Measurements from ENCODE around the gene TMPRSS6.

TMPRSS6 gene

GRCh38 chr22:37027556-37027955 is 82.0 kb downstream of the TMPRSS6 start:
- Histone ChIP-seq H3K4me1 (no peaks in the 10 kb centered on the region), H3K9me3 (no peaks in the 10 kb centered on the region), H3K36me3 (peaks cover 62% of the 10 kb centered on the region), H3K4me3 (ENCODE audit: low read depth, low read length) (no peak overlapping the region), H3K27me3 (no peaks in the 10 kb centered on the region)
- DNase-seq = no peak
- no peak for TF ChIP-seq CTCF (IDR thresholded peaks at IDR 0.05; ENCODE audit: low read depth, low read length)

- Histone ChIP-seq H3K4me3 (ENCODE audit: low read depth, low read length) (no peak overlapping the region), H3K4me1 (no peaks in the 10 kb centered on the region), H3K27me3 (no peaks in the 10 kb centered on the region), H3K9me3 (no peaks in the 10 kb centered on the region), H3K36me3 (peaks cover 64% of the 10 kb centered on the region)
- no peak for TF ChIP-seq CTCF (IDR thresholded peaks at IDR 0.05; ENCODE audit: low read depth, low read length)
- no peak for DNase-seq
Measured at GRCh38 chr22:37026325-37026724, 83.2 kb downstream of the TMPRSS6 start.

- H3K4me3 ChIP-seq (ENCODE audit: low read depth, low read length) = no peak overlapping the region
- H3K4me1 ChIP-seq = no peaks in the 10 kb centered on the region
- peaks cover 64% of the 10 kb centered on the region for H3K36me3 ChIP-seq
Measured at GRCh38 chr22:37025500-37026070, 83.9 kb downstream of the TMPRSS6 start.

GRCh38 chr22:37024339-37025157 is 85.0 kb downstream of the TMPRSS6 start:
- H3K9me3 ChIP-seq = no peaks in the 10 kb centered on the region

More at GRCh38 chr22:37025500-37026070, 83.9 kb downstream of the TMPRSS6 start:
- no peak for TF ChIP-seq CTCF (IDR thresholded peaks at IDR 0.05; ENCODE audit: low read depth, low read length)
- no peak for DNase-seq
- Histone ChIP-seq H3K27me3 (no peaks in the 10 kb centered on the region), H3K9me3 (no peaks in the 10 kb centered on the region)

GRCh38 chr22:37023743-37024338 is 85.7 kb downstream of the TMPRSS6 start:
- H3K27me3 ChIP-seq = no peaks in the 10 kb centered on the region
- H3K36me3 ChIP-seq = peaks cover 54% of the 10 kb centered on the region
- TF ChIP-seq CTCF (IDR thresholded peaks at IDR 0.05; ENCODE audit: low read depth, low read length) = no peak
- H3K4me1 ChIP-seq = no peaks in the 10 kb centered on the region
- H3K4me3 ChIP-seq (ENCODE audit: low read depth, low read length) = no peak overlapping the region
- H3K9me3 ChIP-seq = no peaks in the 10 kb centered on the region
- no peak for DNase-seq

More at GRCh38 chr22:37024339-37025157, 85.0 kb downstream of the TMPRSS6 start:
- H3K4me1 ChIP-seq = no peaks in the 10 kb centered on the region
- no peaks in the 10 kb centered on the region for H3K27me3 ChIP-seq
- H3K4me3 ChIP-seq (ENCODE audit: low read depth, low read length) = no peak overlapping the region
- DNase-seq = no peak
- TF ChIP-seq CTCF (IDR thresholded peaks at IDR 0.05; ENCODE audit: low read depth, low read length) = no peak
- peaks cover 61% of the 10 kb centered on the region for H3K36me3 ChIP-seq

All from BE2C (cell line).